ENCODE results near the gene OR10Z1. TPM values are rescaled to one million over a fixed set of nuclear protein-coding genes. Genes with fewer than 3 reads are reported as not detected.

Gene OR10Z1
- total RNA-seq, 4 donors from 2014 or later = not detected

DNA sequence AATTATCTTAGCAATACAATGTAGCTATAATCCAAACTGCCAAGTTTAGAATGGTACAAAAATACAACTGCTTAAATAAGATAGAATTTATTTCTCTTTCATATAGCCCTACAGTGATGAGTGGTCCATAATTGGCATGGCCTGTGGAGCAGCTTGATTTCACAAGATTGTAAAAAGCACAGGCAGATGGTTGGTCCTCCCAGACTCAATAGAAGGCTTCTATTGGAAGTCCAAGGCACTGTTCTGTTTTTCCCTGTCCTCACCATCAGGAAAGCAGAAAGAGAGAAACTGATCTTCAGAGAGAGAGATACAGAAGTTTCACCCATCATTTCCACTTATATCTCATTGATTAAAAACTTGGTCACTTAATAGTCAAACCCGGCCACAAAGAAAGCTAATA, 32.8 kb upstream of the OR10Z1 start:
- no peak for DNase-seq
- Histone ChIP-seq H3K4me3 (replicated peaks in 1 of 3) (no peak overlapping the region), H3K27me3 (no peaks in the 10 kb centered on the region), H3K4me1 (no peaks in the 10 kb centered on the region), H3K36me3 (no peaks in the 10 kb centered on the region), H3K27ac (no peak overlapping the region), H3K9me3 (no peaks in the 10 kb centered on the region)
- WGBS, 2 donors = 82 to 93% methylated on average over 1 of the region's 1 CpG
- intact Hi-C loops (cut with DNase I) = no loop called here
- TF ChIP-seq, protein P1, sequence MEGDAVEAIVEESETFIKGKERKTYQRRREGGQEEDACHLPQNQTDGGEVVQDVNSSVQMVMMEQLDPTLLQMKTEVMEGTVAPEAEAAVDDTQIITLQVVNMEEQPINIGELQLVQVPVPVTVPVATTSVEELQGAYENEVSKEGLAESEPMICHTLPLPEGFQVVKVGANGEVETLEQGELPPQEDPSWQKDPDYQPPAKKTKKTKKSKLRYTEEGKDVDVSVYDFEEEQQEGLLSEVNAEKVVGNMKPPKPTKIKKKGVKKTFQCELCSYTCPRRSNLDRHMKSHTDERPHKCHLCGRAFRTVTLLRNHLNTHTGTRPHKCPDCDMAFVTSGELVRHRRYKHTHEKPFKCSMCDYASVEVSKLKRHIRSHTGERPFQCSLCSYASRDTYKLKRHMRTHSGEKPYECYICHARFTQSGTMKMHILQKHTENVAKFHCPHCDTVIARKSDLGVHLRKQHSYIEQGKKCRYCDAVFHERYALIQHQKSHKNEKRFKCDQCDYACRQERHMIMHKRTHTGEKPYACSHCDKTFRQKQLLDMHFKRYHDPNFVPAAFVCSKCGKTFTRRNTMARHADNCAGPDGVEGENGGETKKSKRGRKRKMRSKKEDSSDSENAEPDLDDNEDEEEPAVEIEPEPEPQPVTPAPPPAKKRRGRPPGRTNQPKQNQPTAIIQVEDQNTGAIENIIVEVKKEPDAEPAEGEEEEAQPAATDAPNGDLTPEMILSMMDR (IDR thresholded peaks at IDR 0.05) = no peak
- no peak for TF ChIP-seq POLR2A (IDR thresholded peaks at IDR 0.05)

DNA sequence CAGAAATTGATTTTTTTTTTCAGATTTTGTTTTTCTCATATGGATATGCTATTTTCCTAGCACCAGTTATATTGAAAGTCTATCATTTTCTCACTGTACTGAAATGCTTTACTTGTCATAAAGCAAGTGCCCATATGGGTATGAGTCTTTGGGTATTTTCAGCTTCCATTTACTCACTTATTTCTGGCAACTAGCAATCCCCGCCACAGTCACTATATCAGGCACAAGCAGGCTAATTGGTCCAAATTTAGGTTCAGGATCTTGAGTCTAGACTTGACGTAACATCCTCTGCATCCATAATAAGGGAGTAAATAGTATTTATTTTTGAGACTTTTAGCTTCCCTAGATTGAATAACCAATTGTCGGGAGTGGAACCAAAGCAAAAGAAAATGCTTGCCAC, 27.5 kb upstream of the OR10Z1 start:
- WGBS, 2 donors = 94 to 96% methylated on average over 3 of the region's 3 CpGs
- no peaks in the 10 kb centered on the region for H3K36me3 ChIP-seq
- no peak overlapping the region for H3K27ac ChIP-seq
- no peaks in the 10 kb centered on the region for H3K9me3 ChIP-seq
- no peaks in the 10 kb centered on the region for H3K27me3 ChIP-seq
- no peaks in the 10 kb centered on the region for H3K4me1 ChIP-seq
- H3K4me3 ChIP-seq (replicated peaks in 1 of 3) = no peak overlapping the region
- no peak for DNase-seq
- intact Hi-C loops (cut with DNase I) = no loop called here
- TF ChIP-seq, protein P1 (IDR thresholded peaks at IDR 0.05) = no peak
- TF ChIP-seq POLR2A (IDR thresholded peaks at IDR 0.05) = no peak

DNA sequence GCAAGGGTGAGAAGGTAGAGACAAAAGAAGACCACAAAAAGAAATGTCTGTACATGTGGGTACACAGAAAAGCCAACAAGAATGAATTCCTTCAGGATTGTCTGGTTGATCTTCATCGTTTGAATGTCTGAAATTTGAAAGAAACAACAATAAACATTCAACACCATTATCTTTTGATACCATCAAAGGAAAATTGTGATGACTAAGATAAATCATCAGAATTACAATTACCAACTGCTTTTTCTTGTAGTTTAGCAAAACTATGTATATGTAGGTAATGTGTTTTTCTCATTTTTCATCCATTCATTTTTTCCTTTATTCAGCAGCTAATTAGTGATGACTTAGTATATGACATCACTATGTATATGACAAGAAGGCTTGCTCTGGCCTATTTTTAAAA, 25.3 kb upstream of the OR10Z1 start, which contains the start of gene OR10X1:
TSS of gene OR10X1 (minus strand) at position 167 of the 400 bp plus-strand sequence. CDS start at position 167, 0 bp downstream.
- WGBS, 2 donors = 78 to 88% methylated on average over 1 of the region's 1 CpG
- Histone ChIP-seq H3K36me3 (no peaks in the 10 kb centered on the region), H3K4me1 (no peaks in the 10 kb centered on the region), H3K4me3 (replicated peaks in 1 of 3) (no peak within 1 kb of the TSS), H3K9me3 (no peaks in the 10 kb centered on the region), H3K27ac (no peak within 1 kb of the TSS), H3K27me3 (no peaks in the 10 kb centered on the region)
- no peak for DNase-seq
- intact Hi-C loops (cut with DNase I) = no loop called here
- TF ChIP-seq, protein P1 (IDR thresholded peaks at IDR 0.05) = no peak

DNA sequence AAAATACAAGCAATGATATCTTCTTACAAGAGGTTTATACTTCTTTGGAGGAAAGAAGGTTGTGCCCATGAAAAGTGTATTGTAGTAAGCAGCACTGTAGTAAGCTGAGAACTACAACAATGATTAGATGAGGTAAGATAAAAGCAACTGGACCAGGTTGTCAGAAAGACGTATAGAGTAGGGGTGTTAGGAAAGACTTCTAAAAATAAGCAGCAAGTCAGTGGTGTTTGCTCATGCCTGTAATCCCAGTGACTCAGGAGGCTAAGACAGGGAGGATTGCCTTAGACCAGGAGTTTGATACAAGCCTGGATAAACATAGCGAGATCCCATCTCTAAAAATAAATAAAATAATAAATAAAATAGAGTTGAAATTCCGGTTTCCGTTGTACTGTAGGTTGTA, 21.1 kb upstream of the OR10Z1 start:
- TF ChIP-seq POLR2A (IDR thresholded peaks at IDR 0.05) = no peak
- TF ChIP-seq, protein P1 (IDR thresholded peaks at IDR 0.05) = no peak
- no peaks in the 10 kb centered on the region for H3K9me3 ChIP-seq
- H3K27me3 ChIP-seq = no peaks in the 10 kb centered on the region
- H3K4me1 ChIP-seq = no peaks in the 10 kb centered on the region
- H3K4me3 ChIP-seq (replicated peaks in 1 of 3) = no peak overlapping the region
- intact Hi-C loops (cut with DNase I) = no loop called here
- no peak for DNase-seq
- no peak overlapping the region for H3K27ac ChIP-seq
- H3K36me3 ChIP-seq = no peaks in the 10 kb centered on the region
- WGBS, 2 donors = 77 to 78% methylated on average over 4 of the region's 4 CpGs

DNA sequence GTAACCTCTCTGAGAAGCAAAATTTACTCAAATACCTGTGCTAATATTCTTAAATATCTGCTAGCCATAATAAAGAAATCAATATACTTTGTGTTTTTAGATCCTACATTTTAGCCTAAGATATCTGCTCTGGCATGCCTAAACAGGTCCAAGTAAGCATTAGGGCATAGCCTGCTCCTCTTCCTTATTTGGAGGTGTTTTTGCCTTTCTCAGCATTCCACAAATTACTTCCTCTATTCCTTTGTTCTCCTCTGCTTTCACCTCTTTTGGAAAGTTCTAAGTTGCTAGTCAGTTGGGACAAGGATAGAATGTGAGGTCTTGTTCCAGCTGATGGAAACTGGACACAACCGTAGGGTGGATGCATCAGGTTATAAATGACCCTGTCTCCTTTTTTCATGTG, 18.1 kb upstream of the OR10Z1 start:
- no peaks in the 10 kb centered on the region for H3K27me3 ChIP-seq
- H3K36me3 ChIP-seq = no peaks in the 10 kb centered on the region
- 87 to 95% methylated on average over 1 of the region's 1 CpG for WGBS, 2 donors
- no peak overlapping the region for H3K27ac ChIP-seq
- TF ChIP-seq, protein P1 (IDR thresholded peaks at IDR 0.05) = no peak
- TF ChIP-seq POLR2A (IDR thresholded peaks at IDR 0.05) = no peak
- H3K4me3 ChIP-seq (replicated peaks in 1 of 3) = no peak overlapping the region
- no peaks in the 10 kb centered on the region for H3K4me1 ChIP-seq
- H3K9me3 ChIP-seq = no peaks in the 10 kb centered on the region
- no peak for DNase-seq
- intact Hi-C loops (cut with DNase I) = no loop called here

Measured in thyroid gland (tissue), 4 donors.